HUES6 (cell line): ENCODE results near the gene TMTC2.

Experiments used
- H3K27ac ChIP-seq: 2 replicates; pipeline ENCODE4 v1.7.0; 2013; ENCODE audit warnings: low read depth, mild to moderate bottlenecking, low read length, inconsistent platforms
- H3K27me3 ChIP-seq: 2 replicates; pipeline ENCODE4 v1.6.1; 2013; ENCODE audit warnings: low read length; ENCODE audit not compliant: control insufficient read depth, insufficient read depth
- H3K36me3 ChIP-seq: 2 replicates; pipeline ENCODE4 v1.6.1; 2013; ENCODE audit warnings: low read length; ENCODE audit not compliant: control insufficient read depth, insufficient read depth
- H3K4me1 ChIP-seq: 2 replicates; pipeline ENCODE4 v1.6.1; 2013; ENCODE audit warnings: low read length; ENCODE audit not compliant: control insufficient read depth, insufficient read depth
- H3K4me3 ChIP-seq: 2 replicates; pipeline ENCODE4 v1.5.1; 2013; ENCODE audit warnings: low read depth, low read length
- H3K9ac ChIP-seq: one replicate; pipeline ENCODE4 v1.6.1; 2013; ENCODE audit warnings: mild to moderate bottlenecking, low read length
- H3K9me3 ChIP-seq: 2 replicates; pipeline ENCODE4 v1.6.1; 2013; ENCODE audit warnings: low read depth, low read length; ENCODE audit not compliant: control insufficient read depth, insufficient read depth

Gene TMTC2

DNA sequence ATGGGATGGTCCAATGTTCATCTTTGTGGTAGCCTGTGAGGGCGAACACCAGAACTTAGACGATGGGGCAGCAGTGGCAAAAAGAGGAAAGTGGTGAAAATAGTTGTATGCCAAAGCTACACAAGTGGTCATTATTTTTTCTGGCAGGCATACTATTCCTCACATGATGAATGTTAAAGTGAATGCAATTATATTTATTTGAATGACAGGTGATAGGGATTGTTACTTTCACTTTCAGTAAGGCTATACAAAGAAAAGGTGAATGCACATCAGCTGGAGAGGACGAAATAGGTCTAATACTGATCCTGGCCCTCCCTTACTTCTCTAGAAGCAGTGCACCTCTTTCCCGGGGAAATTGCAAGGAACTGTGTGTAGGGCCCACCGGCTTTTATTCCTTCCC lies 470.1 kb downstream of the TMTC2 start:
- H3K4me3 ChIP-seq: no peak overlapping the region
- H3K27me3 ChIP-seq: no peaks in the 10 kb centered on the region
- no peak overlapping the region for H3K27ac ChIP-seq
- H3K9me3 ChIP-seq: no peaks in the 10 kb centered on the region
- no peak overlapping the region for H3K9ac ChIP-seq
- H3K36me3 ChIP-seq: no peaks in the 10 kb centered on the region
- H3K4me1 ChIP-seq: peaks cover 4% of the 10 kb centered on the region; the same call in 1 of the 2 replicates

GRCh38 chr12:83157604-83158003 lies 470.9 kb downstream of the TMTC2 start:
- Histone ChIP-seq H3K9ac (no peak overlapping the region), H3K4me1 (0 out of 2 replicates have a peak, but pooled peaks cover under 1% of the 10 kb centered on the region), H3K9me3 (no peaks in the 10 kb centered on the region), H3K27ac (no peak overlapping the region), H3K36me3 (no peaks in the 10 kb centered on the region), H3K27me3 (no peaks in the 10 kb centered on the region), H3K4me3 (no peak overlapping the region)

DNA sequence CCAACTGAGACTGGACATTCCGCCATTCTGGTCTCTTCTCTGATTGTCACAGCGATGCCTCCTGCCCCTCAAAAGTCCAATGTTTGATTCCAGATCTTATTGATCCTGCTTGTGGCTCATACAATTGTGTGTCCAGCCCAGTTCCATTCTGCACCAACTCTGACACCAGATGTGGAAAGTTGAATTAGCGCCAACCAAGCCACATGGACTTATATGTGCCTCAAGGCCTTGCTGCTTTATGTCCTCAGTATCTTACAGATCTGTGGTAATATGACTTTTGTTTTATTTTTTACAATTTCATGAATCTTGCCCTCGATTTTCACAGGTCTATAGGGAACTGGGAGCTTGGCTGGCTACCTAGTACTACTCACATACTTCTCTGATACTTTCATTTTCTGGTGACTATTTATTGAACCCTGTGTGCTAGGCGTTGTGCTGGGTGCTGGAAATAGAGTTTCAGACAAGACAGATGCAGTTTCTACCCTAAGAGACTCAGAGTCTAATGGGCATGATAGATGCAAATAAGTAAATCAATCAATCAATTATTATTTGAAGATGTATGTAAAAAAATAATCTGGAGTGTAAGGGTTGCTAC lies 472.0 kb downstream of the TMTC2 start:
- no peaks in the 10 kb centered on the region for H3K27me3 ChIP-seq
- H3K9ac ChIP-seq: no peak overlapping the region
- no peaks in the 10 kb centered on the region for H3K9me3 ChIP-seq
- no peak overlapping the region for H3K4me3 ChIP-seq
- H3K27ac ChIP-seq: no peak overlapping the region
- no peaks in the 10 kb centered on the region for H3K4me1 ChIP-seq
- no peaks in the 10 kb centered on the region for H3K36me3 ChIP-seq

DNA sequence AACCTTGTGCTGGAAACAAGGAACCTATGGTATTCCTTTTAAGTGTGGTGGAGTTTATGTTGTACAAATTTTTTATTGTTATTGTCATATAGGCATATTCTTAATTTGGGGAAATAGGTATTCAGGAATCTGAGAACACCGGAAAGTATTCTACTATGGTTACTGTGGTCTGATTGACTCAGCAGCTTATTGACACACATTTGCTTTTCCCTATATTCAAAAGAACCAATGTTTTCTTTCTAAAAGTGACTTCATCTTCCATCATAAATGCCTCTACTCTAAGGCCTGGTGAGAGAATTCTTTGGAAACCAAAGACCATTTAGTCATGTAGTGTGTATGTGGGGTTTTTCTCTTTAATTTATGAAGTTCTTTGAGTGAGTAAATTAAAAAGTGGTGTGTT lies 474.8 kb downstream of the TMTC2 start:
- H3K36me3 ChIP-seq: no peaks in the 10 kb centered on the region
- H3K9me3 ChIP-seq: no peaks in the 10 kb centered on the region
- no peaks in the 10 kb centered on the region for H3K27me3 ChIP-seq
- no peak overlapping the region for H3K4me3 ChIP-seq
- H3K27ac ChIP-seq: no peak overlapping the region
- no peaks in the 10 kb centered on the region for H3K4me1 ChIP-seq
- no peak overlapping the region for H3K9ac ChIP-seq

- peaks cover 5% of the 10 kb centered on the region for H3K4me1 ChIP-seq
- H3K27me3 ChIP-seq: no peaks in the 10 kb centered on the region
- H3K9me3 ChIP-seq: no peaks in the 10 kb centered on the region
- no peak overlapping the region for H3K4me3 ChIP-seq
- no peak overlapping the region for H3K27ac ChIP-seq
- H3K9ac ChIP-seq: no peak overlapping the region
- no peaks in the 10 kb centered on the region for H3K36me3 ChIP-seq
These were observed 482.0 kb downstream of the TMTC2 start for GRCh38 chr12:83168751-83169150.

- H3K9ac ChIP-seq: no peak overlapping the region
- H3K36me3 ChIP-seq: no peaks in the 10 kb centered on the region
- no peaks in the 10 kb centered on the region for H3K27me3 ChIP-seq
- no peak overlapping the region for H3K4me3 ChIP-seq
- no peaks in the 10 kb centered on the region for H3K9me3 ChIP-seq
- H3K27ac ChIP-seq: no peak overlapping the region
- peaks cover 5% of the 10 kb centered on the region for H3K4me1 ChIP-seq
These were observed 485.7 kb downstream of the TMTC2 start for GRCh38 chr12:83172441-83172840.

DNA sequence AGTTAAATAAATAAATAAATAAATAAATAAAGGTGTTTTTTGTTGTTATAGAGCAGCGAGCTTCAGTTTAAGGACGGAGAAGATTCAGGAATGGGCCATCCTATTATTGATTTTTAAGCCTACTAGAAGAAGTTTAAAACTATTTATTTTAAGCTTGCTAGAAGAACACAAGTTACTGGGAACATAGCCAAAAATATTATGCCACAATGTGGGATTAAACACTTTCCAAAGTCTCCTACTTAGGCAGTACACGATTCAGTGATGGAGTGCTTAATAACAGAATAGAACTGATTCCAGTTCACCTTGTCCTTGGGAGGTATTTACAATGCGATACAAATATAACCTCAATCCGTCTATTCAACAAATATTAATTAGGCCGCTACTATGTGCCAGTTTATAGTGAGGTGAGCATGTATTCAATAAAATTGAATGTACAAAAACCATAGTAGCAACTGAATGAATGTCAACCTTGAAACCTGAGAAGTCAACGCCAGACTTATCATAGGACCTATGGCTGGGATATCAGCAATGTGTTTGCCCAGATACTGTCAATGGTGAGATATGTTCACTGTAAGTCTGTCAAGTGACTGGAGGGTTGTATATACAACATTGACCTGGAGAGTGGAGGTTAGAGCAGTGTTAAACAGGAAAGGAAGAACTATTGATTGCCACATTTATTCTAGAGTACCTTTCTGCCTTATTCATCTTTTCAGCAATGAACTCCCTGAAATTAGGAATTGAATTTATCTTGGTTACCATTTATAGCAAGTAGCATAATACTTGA lies 486.4 kb downstream of the TMTC2 start:
- Histone ChIP-seq H3K27me3 (no peaks in the 10 kb centered on the region), H3K9me3 (no peaks in the 10 kb centered on the region), H3K36me3 (no peaks in the 10 kb centered on the region), H3K9ac (no peak overlapping the region), H3K4me1 (peaks cover 5% of the 10 kb centered on the region), H3K4me3 (no peak overlapping the region), H3K27ac (no peak overlapping the region)

GRCh38 chr12:83179999-83180398 lies 493.3 kb downstream of the TMTC2 start:
- Histone ChIP-seq H3K27ac (no peak overlapping the region), H3K4me1 (no peaks in the 10 kb centered on the region), H3K9me3 (no peaks in the 10 kb centered on the region), H3K4me3 (no peak overlapping the region), H3K27me3 (no peaks in the 10 kb centered on the region), H3K36me3 (no peaks in the 10 kb centered on the region), H3K9ac (no peak overlapping the region)

DNA sequence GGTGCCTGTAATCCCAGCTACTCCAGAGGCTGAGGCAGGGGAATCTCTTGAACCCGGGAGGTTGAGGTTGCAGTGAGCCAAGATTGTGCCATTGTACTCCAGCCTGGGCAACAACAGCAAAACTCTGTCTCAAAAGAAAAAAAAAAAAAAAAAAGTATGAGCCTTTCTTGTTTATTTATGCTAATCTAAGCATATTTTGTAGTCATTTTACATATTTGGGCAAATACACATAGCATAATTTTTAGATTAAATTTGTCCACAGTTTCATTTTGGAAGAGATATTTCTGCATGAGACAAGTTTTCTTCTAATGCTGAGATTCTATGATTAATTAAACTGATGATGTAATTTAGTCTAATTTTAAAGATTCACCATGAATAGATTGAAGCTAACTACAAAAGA lies 494.4 kb downstream of the TMTC2 start:
- Histone ChIP-seq H3K9ac (no peak overlapping the region), H3K36me3 (no peaks in the 10 kb centered on the region), H3K4me1 (no peaks in the 10 kb centered on the region), H3K9me3 (no peaks in the 10 kb centered on the region), H3K4me3 (no peak overlapping the region), H3K27me3 (no peaks in the 10 kb centered on the region), H3K27ac (no peak overlapping the region)

DNA sequence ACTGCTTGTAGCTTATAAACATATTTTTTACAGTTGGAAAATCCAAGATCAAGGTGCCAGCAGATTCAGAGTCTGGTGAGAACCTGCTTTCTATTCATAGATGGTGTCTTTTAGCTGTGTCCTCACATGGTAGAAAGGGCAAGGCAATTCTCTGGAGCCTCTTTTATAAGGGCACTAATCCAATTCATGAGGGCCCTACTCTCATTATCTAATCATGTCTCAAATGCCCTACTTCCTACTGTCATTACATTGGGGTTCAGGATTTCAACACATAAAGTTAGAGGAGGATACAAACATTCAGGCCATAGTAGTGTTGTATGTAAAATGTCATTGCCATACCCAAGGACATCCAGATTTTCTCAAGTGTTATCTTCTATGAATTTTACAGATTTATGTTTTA lies 496.4 kb downstream of the TMTC2 start:
- Histone ChIP-seq H3K27me3 (no peaks in the 10 kb centered on the region), H3K9ac (no peak overlapping the region), H3K9me3 (no peaks in the 10 kb centered on the region), H3K27ac (no peak overlapping the region), H3K4me1 (no peaks in the 10 kb centered on the region), H3K36me3 (no peaks in the 10 kb centered on the region), H3K4me3 (no peak overlapping the region)
